HEK293 (cell line): ENCODE data around the gene TMEM255B.

Experiments used
- CTCF ChIA-PET: fragments of 350-600 bp; formaldehyde crosslinking; extraction: SDS; loops from one replicate; lab custom pipeline; 2021; ENCODE audit warnings: antibody characterized with exemption; lab: Yijun Ruan, JAX
- POLR2A ChIA-PET: fragments of 300-600 bp; formaldehyde crosslinking; extraction: SDS; loops from one replicate; lab custom pipeline; 2020; ENCODE audit warnings: antibody characterized with exemption, inconsistent platforms; lab: Yijun Ruan, JAX
- H3K27ac ChIP-seq: fragments of 200-500 bp; sonication (Bioruptor generic); 2 replicates; pipeline ENCODE4 v1.5.1; 2014; ENCODE audit warnings: low read depth, low read length, control low read depth, inconsistent platforms; ENCODE audit errors: extremely low read depth
- H3K36me3 ChIP-seq, 2 experiments: fragments of 200-500 bp in 1 of 2; sonication (Bioruptor generic) in 1 of 2; 1 replicate in 1 of 2; 2 replicates in 1 of 2; pipeline ENCODE4 v1.5.1; 2014 to 2017; ENCODE audit warnings: inconsistent platforms in 2 of 2, low read length in 2 of 2; ENCODE audit not compliant: control insufficient read depth in 2 of 2, insufficient read depth in 1 of 2
- H3K4me1 ChIP-seq: fragments of 200-500 bp; sonication (Bioruptor generic); 2 replicates; pipeline ENCODE4 v1.5.1; 2014; ENCODE audit warnings: mild to moderate bottlenecking, low read length, inconsistent platforms; ENCODE audit not compliant: control insufficient read depth, insufficient read depth
- H3K4me3 ChIP-seq: 2 replicates; pipeline ENCODE4 v1.5.1; 2011; ENCODE audit warnings: low read depth, mild to moderate bottlenecking, control low read depth, low read length, moderate library complexity
- H3K9me3 ChIP-seq: fragments of 200-500 bp; sonication (Bioruptor generic); 2 replicates; pipeline ENCODE4 v1.5.1; 2014; ENCODE audit warnings: low read depth, low read length, inconsistent platforms; ENCODE audit not compliant: control insufficient read depth, insufficient read depth
- GLI4 ChIP-seq: fragments of 450-650 bp; formaldehyde crosslinking; IDR thresholded peaks from 2 replicates; pipeline ENCODE4 v1.5.1; 2016; ENCODE audit warnings: missing biosample characterization, missing genetic modification characterization
- GLIS1 ChIP-seq: fragments of 450-650 bp; formaldehyde crosslinking; IDR thresholded peaks from 2 replicates; pipeline ENCODE4 v1.5.1; 2016; ENCODE audit warnings: missing biosample characterization, missing genetic modification characterization
- GLIS2 ChIP-seq: fragments of 450-650 bp; formaldehyde crosslinking; IDR thresholded peaks from 2 replicates; pipeline ENCODE4 v1.5.1; 2016; ENCODE audit warnings: missing biosample characterization, missing genetic modification characterization
- SP3 ChIP-seq: fragments of 450-650 bp; formaldehyde crosslinking; IDR thresholded peaks from 2 replicates; pipeline ENCODE4 v1.5.1; 2016; ENCODE audit warnings: missing biosample characterization, missing genetic modification characterization
- WT1 ChIP-seq: fragments of 450-650 bp; formaldehyde crosslinking; IDR thresholded peaks from 2 replicates; pipeline ENCODE4 v1.5.1; 2016; ENCODE audit warnings: missing biosample characterization, missing genetic modification characterization
- ZBTB21 ChIP-seq: fragments of 450-650 bp; formaldehyde crosslinking; IDR thresholded peaks from 2 replicates; pipeline ENCODE4 v1.5.1; 2017; ENCODE audit warnings: missing biosample characterization, missing genetic modification characterization
- ZBTB7A ChIP-seq: fragments of 450-650 bp; formaldehyde crosslinking; IDR thresholded peaks from 2 replicates; pipeline ENCODE4 v1.5.1; 2016; ENCODE audit warnings: low read depth, missing biosample characterization, missing genetic modification characterization
- ZFP3 ChIP-seq: fragments of 450-650 bp; formaldehyde crosslinking; IDR thresholded peaks from 2 replicates; pipeline ENCODE4 v1.5.1; 2016; ENCODE audit warnings: low read depth, missing biosample characterization, missing genetic modification characterization
- ZNF121 ChIP-seq: fragments of 450-650 bp; formaldehyde crosslinking; IDR thresholded peaks from 2 replicates; pipeline ENCODE4 v1.5.1; 2016; ENCODE audit warnings: missing biosample characterization, missing genetic modification characterization
- ZNF311 ChIP-seq: fragments of 450-650 bp; formaldehyde crosslinking; IDR thresholded peaks from 2 replicates; pipeline ENCODE4 v1.5.1; 2017; ENCODE audit warnings: missing biosample characterization, missing genetic modification characterization, borderline replicate concordance
- ZNF335 ChIP-seq: fragments of 450-650 bp; formaldehyde crosslinking; conservative IDR thresholded peaks from 2 replicates; pipeline ENCODE4 v1.5.1; 2016; ENCODE audit warnings: missing biosample characterization, missing genetic modification characterization
- ZNF394 ChIP-seq: fragments of 450-650 bp; formaldehyde crosslinking; IDR thresholded peaks from 2 replicates; pipeline ENCODE4 v1.5.1; 2016; ENCODE audit warnings: missing biosample characterization, missing genetic modification characterization, mild to moderate bottlenecking, moderate library complexity, borderline replicate concordance
- ZNF404 ChIP-seq: fragments of 450-650 bp; formaldehyde crosslinking; IDR thresholded peaks from 2 replicates; pipeline ENCODE4 v1.5.1; 2017; ENCODE audit warnings: missing biosample characterization, missing genetic modification characterization
- ZNF433 ChIP-seq: fragments of 450-650 bp; formaldehyde crosslinking; IDR thresholded peaks from 2 replicates; pipeline ENCODE4 v1.5.1; 2016; ENCODE audit warnings: missing biosample characterization, missing genetic modification characterization, low read depth
- ZNF610 ChIP-seq: fragments of 450-650 bp; formaldehyde crosslinking; IDR thresholded peaks from 2 replicates; pipeline ENCODE4 v1.5.1; 2016; ENCODE audit warnings: missing biosample characterization, missing genetic modification characterization, borderline replicate concordance
- ZNF658 ChIP-seq: fragments of 450-650 bp; formaldehyde crosslinking; IDR thresholded peaks from 2 replicates; pipeline ENCODE4; 2016; ENCODE audit warnings: missing biosample characterization, missing genetic modification characterization
- ZXDB ChIP-seq: fragments of 450-650 bp; formaldehyde crosslinking; IDR thresholded peaks from 2 replicates; pipeline ENCODE4 v1.5.1; 2016; ENCODE audit warnings: missing biosample characterization, missing genetic modification characterization
- TF ChIP-seq, protein P1 (sequence below): fragments of 450-650 bp; formaldehyde crosslinking; IDR thresholded peaks from 2 replicates; pipeline ENCODE4 v1.5.1; 2016; ENCODE audit warnings: missing biosample characterization, missing genetic modification characterization
- TF ChIP-seq, protein P2 (sequence below): sonication (generic); formaldehyde crosslinking; IDR thresholded peaks from 2 replicates; pipeline ENCODE4 v1.8.1; 2022; ENCODE audit warnings: mild to moderate bottlenecking, moderate library complexity, missing genetic modification reagents
- TF ChIP-seq, protein P3 (sequence below): fragments of 450-650 bp; formaldehyde crosslinking; IDR thresholded peaks from 2 replicates; pipeline ENCODE4 v1.5.1; 2016; ENCODE audit warnings: missing biosample characterization, missing genetic modification characterization, borderline replicate concordance
- TF ChIP-seq, protein P4 (sequence below): fragments of 450-650 bp; formaldehyde crosslinking; IDR thresholded peaks from 2 replicates; pipeline ENCODE4 v1.5.1; 2016; ENCODE audit warnings: missing biosample characterization, missing genetic modification characterization

TMEM255B gene

DNA sequence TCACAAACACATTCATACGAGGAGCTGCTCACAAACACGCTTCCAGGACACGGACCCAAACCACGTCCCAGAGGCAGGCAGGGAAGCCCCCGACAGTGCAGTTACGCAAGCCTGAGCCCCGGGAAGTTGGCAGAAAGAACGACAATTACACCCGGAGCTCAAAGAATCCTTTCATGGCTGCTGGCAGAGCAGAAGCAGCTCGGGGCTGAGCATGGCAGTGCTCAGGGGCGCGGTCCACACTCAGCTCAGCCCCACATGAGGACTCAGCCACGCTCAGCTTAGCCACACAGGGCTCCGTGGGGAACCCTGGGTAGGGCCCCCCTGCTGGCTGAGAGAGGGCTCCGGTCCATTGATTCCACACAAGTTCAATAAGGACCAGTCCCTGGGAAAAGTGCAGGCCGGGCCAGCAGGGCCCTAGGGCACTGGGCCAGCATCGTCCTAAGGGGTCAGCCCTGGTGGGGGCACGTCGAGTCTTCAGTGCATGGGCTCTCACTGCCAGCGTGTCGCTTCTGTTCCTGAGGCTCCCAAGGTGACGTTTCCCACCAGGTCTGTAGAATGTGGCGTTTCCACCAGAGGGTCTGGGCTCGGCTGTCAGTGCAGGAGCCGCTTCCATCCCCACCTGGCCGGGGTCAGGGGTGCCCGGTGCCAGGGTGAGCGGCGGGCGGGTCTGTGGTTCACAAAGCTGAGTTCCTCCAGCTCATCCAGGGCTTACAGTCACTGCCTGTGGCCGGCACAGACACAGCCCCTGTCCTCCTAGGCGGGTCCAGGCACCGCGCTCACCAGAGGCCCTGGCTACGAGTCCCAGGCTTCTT, 81.7 kb downstream of the TMEM255B start:
- TF ChIP-seq ZXDB (tag by site-specific recombination) (no peak), GLI4 (no peak), ZNF335 (tag by site-specific recombination) (no peak), WT1 (tag by site-specific recombination) (no peak), ZNF394 (tag by site-specific recombination) (no peak), ZFP3 (tag by site-specific recombination) (no peak), GLIS1 (tag by site-specific recombination) (peak; percentile 25; the same call in 1 of the 2 replicates), ZBTB7A (tag by site-specific recombination) (no peak), ZNF311 (tag by site-specific recombination) (no peak), ZNF121 (tag by site-specific recombination) (no peak), ZNF404 (no peak), ZNF610 (tag by site-specific recombination) (no peak), GLIS2 (tag by site-specific recombination) (peak; percentile 36), ZNF433 (tag by site-specific recombination) (no peak), ZNF658 (no peak), ZBTB21 (no peak), SP3 (tag by site-specific recombination) (no peak)
- TF ChIP-seq, protein P1, sequence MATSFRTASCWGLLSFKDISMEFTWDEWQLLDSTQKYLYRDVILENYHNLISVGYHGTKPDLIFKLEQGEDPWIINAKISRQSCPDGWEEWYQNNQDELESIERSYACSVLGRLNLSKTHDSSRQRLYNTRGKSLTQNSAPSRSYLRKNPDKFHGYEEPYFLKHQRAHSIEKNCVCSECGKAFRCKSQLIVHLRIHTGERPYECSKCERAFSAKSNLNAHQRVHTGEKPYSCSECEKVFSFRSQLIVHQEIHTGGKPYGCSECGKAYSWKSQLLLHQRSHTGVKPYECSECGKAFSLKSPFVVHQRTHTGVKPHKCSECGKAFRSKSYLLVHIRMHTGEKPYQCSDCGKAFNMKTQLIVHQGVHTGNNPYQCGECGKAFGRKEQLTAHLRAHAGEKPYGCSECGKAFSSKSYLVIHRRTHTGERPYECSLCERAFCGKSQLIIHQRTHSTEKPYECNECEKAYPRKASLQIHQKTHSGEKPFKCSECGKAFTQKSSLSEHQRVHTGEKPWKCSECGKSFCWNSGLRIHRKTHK (tag by site-specific recombination) = no peak
- TF ChIP-seq, protein P2, sequence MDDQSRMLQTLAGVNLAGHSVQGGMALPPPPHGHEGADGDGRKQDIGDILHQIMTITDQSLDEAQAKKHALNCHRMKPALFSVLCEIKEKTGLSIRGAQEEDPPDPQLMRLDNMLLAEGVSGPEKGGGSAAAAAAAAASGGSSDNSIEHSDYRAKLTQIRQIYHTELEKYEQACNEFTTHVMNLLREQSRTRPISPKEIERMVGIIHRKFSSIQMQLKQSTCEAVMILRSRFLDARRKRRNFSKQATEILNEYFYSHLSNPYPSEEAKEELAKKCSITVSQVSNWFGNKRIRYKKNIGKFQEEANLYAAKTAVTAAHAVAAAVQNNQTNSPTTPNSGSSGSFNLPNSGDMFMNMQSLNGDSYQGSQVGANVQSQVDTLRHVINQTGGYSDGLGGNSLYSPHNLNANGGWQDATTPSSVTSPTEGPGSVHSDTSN (CRISPR knock-in tag) = no peak
- TF ChIP-seq, protein P3, sequence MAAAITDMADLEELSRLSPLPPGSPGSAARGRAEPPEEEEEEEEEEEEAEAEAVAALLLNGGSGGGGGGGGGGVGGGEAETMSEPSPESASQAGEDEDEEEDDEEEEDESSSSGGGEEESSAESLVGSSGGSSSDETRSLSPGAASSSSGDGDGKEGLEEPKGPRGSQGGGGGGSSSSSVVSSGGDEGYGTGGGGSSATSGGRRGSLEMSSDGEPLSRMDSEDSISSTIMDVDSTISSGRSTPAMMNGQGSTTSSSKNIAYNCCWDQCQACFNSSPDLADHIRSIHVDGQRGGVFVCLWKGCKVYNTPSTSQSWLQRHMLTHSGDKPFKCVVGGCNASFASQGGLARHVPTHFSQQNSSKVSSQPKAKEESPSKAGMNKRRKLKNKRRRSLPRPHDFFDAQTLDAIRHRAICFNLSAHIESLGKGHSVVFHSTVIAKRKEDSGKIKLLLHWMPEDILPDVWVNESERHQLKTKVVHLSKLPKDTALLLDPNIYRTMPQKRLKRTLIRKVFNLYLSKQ (tag by site-specific recombination) = no peak
- TF ChIP-seq, protein P4, sequence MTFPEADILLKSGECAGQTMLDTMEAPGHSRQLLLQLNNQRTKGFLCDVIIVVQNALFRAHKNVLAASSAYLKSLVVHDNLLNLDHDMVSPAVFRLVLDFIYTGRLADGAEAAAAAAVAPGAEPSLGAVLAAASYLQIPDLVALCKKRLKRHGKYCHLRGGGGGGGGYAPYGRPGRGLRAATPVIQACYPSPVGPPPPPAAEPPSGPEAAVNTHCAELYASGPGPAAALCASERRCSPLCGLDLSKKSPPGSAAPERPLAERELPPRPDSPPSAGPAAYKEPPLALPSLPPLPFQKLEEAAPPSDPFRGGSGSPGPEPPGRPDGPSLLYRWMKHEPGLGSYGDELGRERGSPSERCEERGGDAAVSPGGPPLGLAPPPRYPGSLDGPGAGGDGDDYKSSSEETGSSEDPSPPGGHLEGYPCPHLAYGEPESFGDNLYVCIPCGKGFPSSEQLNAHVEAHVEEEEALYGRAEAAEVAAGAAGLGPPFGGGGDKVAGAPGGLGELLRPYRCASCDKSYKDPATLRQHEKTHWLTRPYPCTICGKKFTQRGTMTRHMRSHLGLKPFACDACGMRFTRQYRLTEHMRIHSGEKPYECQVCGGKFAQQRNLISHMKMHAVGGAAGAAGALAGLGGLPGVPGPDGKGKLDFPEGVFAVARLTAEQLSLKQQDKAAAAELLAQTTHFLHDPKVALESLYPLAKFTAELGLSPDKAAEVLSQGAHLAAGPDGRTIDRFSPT (tag by site-specific recombination) = peak; percentile 29; the same call in 1 of the 2 replicates
- ChIA-PET POLR2A (no interaction called here), CTCF (interaction anchor here (0.7 kb wide), 1 partner anchor 116 kb away, joined by 3 read pairs; no protein-coding TSS in a partner anchor)
- no peak overlapping the region for H3K27ac ChIP-seq
- H3K4me1 ChIP-seq = peaks cover 7% of the 10 kb centered on the region
- H3K9me3 ChIP-seq = no peaks in the 10 kb centered on the region
- no peak overlapping the region for H3K4me3 ChIP-seq
- H3K36me3 ChIP-seq = no peaks in the 10 kb centered on the region
